NCI-H748 (cell line): ENCODE results near the gene NASP.

ENCODE experiments used
- DNase-seq: peaks from one replicate; lab custom pipeline; 2025; ENCODE audit not compliant: unreplicated experiment; lab: John Stamatoyannopoulos, UW

NASP gene

GRCh38 chr1:45666836-45667235 lies 83.0 kb downstream of the NASP start:
- no peak for DNase-seq

DNA sequence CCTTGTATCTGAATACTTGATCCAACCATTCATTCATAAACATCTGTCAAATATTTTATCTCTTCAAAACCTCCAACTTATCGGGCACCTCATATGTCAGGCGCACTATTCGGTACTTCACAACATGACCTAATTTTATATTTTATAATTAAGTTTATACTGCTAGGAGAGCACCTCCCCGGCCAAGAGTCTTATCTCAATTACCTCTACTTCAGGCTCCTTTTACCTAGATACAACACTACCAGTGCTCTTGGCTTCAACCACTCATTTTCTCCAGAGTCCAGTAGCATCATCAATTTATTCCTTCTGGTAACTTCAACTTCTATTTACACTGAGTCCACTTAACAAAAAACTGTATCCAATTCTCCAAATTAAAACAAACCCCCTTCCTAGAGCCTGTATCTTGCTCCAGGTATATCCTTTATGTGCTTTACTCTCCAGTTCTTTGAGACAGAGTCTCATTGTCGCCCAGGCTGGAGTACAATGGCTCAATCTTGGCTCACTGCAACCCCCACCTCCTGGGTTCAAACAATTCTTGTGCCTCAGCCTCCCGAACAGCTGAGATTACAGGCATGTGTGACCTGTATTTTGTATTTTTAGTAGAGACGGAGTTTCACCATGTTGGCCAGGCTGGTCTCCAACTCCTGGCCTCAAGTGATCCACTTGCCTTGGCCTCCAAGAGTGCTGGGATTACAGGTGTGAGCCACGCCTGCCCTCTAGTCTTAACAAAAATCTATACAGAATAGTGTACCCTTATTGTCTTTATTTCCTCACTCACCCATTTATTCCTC lies 83.7 kb downstream of the NASP start:
- DNase-seq = no peak
